ENCODE data around the gene MEIOB. TPM values are rescaled to one million over a fixed set of nuclear protein-coding genes. Genes with fewer than 3 reads are reported as not detected.

The MEIOB gene
- total RNA-seq, 1 experiment from 2014 or later: 1.3 TPM

DNA sequence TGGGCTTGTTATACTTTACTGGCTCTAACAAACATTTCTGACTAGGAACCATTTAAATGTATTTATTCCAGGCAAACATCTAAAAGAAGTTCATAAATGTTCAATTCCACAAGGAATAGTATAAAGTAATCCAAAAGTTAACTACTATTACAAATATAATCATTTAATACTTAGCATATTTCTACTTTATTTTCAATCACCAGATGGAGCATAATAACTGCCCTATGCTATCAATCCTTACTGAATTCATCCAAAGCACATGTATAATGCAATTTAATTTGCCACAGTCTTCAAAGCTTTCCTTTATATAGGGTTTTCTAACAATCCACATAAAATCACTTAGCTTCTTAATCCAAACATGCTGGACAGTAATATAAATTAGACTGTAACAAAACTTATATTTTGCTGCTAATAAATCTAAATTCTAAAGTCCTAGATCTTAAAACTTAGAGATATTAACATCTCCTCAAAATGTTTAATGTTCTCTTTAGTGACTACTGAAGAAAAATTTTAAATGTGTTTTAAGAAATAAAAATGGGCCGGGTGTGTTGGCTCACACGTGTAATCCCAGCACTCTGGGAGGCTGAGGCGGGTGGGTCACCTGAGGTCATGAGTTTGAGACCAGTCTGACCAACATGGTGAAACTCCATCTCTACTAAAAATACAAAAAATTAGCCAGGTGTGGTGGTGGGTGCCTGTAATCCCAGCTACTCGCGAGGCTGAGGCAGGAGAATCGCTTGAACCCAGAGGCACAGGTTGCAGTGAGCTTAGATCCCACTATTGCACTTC, 5.9 kb downstream of the MEIOB start:
- Mint-ChIP-seq H3K4me3 (no peak overlapping the region), H3K4me1 (no peaks in the 10 kb centered on the region), H3K27ac (no peak overlapping the region), H3K36me3 (ENCODE audit: insufficient read depth in 1 of 3, low read depth in 3 of 3) (no peaks in the 10 kb centered on the region), H3K27me3 (ENCODE audit: low read depth) (peaks cover 29% of the 10 kb centered on the region), H3K9me3 (no peaks in the 10 kb centered on the region)
- no peak overlapping the region for H3K4me2 ChIP-seq (ENCODE audit: insufficient read depth, insufficient read length, low read length)
- no peak overlapping the region for H2BK20ac ChIP-seq (ENCODE audit: low read depth, low read length, poor library complexity, severe bottlenecking)
- no peak overlapping the region for H4K8ac ChIP-seq (replicated peaks; ENCODE audit: insufficient read length, low read depth, low read length)
- H3K27ac ChIP-seq (ENCODE audit: insufficient read length, low read depth, low read length): no peak overlapping the region
- H3K9me3 ChIP-seq (ENCODE audit: control insufficient read depth, low read depth, low read length): no peaks in the 10 kb centered on the region
- no peak overlapping the region for H2BK120ac ChIP-seq (ENCODE audit: low read depth, low read length, poor library complexity, severe bottlenecking)
- TF ChIP-seq, protein P1, sequence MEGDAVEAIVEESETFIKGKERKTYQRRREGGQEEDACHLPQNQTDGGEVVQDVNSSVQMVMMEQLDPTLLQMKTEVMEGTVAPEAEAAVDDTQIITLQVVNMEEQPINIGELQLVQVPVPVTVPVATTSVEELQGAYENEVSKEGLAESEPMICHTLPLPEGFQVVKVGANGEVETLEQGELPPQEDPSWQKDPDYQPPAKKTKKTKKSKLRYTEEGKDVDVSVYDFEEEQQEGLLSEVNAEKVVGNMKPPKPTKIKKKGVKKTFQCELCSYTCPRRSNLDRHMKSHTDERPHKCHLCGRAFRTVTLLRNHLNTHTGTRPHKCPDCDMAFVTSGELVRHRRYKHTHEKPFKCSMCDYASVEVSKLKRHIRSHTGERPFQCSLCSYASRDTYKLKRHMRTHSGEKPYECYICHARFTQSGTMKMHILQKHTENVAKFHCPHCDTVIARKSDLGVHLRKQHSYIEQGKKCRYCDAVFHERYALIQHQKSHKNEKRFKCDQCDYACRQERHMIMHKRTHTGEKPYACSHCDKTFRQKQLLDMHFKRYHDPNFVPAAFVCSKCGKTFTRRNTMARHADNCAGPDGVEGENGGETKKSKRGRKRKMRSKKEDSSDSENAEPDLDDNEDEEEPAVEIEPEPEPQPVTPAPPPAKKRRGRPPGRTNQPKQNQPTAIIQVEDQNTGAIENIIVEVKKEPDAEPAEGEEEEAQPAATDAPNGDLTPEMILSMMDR (conservative IDR thresholded peaks at IDR 0.05): no peak
- H3K9ac ChIP-seq (ENCODE audit: extremely low read depth, insufficient read length, low read length): no peak overlapping the region
- H3K4me1 ChIP-seq (ENCODE audit: insufficient read depth, low read length): no peaks in the 10 kb centered on the region
- no peaks in the 10 kb centered on the region for H3K79me2 ChIP-seq (ENCODE audit: insufficient read depth, low read length)
- H3K18ac ChIP-seq (ENCODE audit: insufficient read length, low read depth, low read length): no peak overlapping the region
- no peak overlapping the region for H3K4ac ChIP-seq (ENCODE audit: low read depth, low read length)
- H2BK5ac ChIP-seq (ENCODE audit: insufficient read length, low read length): no peak overlapping the region
- H3T11ph ChIP-seq (ENCODE audit: low read length): no peak overlapping the region
- no peak overlapping the region for H4K5ac ChIP-seq (ENCODE audit: insufficient read length, low read depth, low read length)
- no peak overlapping the region for H4K91ac ChIP-seq (ENCODE audit: insufficient read length, low read depth, low read length)
- no peak overlapping the region for H3K14ac ChIP-seq (ENCODE audit: insufficient read depth, low read length)
- H3K23ac ChIP-seq (ENCODE audit: insufficient read length, low read depth, low read length): no peak overlapping the region
- H2AFZ ChIP-seq (ENCODE audit: low read length): no peak overlapping the region
- H3K23me2 ChIP-seq (ENCODE audit: insufficient read length, low read depth, low read length, poor library complexity, severe bottlenecking): no peaks in the 10 kb centered on the region
- H4K20me1 ChIP-seq (ENCODE audit: control insufficient read depth, insufficient read depth, insufficient read length): no peaks in the 10 kb centered on the region
- H2BK15ac ChIP-seq (ENCODE audit: low read depth, low read length): no peak overlapping the region
- no peak overlapping the region for H2AK5ac ChIP-seq (ENCODE audit: insufficient read length, low read length)
- H3K56ac ChIP-seq (ENCODE audit: insufficient read length, low read depth, low read length): no peak overlapping the region
- H3K27me3 ChIP-seq (ENCODE audit: insufficient read depth, low read length): no peaks in the 10 kb centered on the region
- no CpG with 5 or more reads among the region's 6 CpGs for WGBS (ENCODE audit: extremely low coverage, insufficient read length, low lambda C conversion rate)
- H2BK12ac ChIP-seq (ENCODE audit: insufficient read length, low read depth, low read length): no peak overlapping the region
- no peaks in the 10 kb centered on the region for H3K79me1 ChIP-seq (ENCODE audit: insufficient read depth, low read depth, low read length, poor library complexity, severe bottlenecking)
- no peak for DNase-seq

Measured in H9 (cell line).